GM19455 (cell line): ENCODE data around the gene UFC1.
A peak's percentile ranks its signal among the peaks of the same experiment; 100 is the strongest.

Experiments used
- ATAC-seq: cut with Tn5 transposase; IDR thresholded peaks from one replicate; pipeline ENCODE4 v1.9.1; 2021; ENCODE audit not compliant: unreplicated experiment

Gene UFC1

GRCh38 chr1:161192476-161193465, 39.0 kb downstream of the UFC1 start:
- peak; percentile 59 for ATAC-seq

DNA sequence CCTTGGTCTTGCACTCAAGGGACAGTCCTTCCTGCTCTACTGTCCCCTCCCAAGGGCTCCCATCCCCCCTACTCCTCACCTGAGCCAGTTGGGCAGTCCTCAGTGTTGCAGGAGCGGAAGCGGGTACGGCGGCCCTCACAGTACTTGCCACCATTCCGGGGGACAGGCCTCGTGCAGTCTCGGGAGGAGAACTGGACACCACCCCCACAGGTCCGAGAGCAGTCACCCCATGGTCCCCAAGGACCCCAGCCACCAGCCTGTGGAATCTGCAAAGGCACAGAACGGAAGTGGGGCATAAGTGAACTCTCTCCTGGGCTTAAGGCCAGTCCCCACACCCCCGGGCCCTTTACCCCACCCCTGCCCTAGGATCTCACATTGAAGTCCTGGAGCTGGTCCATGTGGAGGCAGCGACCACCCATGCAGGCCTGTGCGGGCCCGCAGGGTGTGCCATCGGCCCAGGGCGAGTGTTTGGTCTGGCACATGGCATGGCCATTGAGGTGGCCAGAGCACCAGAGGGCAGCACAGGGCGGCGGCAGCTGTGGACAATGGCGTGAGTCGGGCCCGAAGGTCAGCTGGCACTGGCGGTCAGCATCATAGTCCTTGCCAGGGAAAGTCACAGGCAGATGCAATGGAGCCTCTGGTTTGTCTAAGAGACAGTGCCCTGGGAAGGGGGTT, 39.9 kb downstream of the UFC1 start:
- ATAC-seq = no peak

DNA sequence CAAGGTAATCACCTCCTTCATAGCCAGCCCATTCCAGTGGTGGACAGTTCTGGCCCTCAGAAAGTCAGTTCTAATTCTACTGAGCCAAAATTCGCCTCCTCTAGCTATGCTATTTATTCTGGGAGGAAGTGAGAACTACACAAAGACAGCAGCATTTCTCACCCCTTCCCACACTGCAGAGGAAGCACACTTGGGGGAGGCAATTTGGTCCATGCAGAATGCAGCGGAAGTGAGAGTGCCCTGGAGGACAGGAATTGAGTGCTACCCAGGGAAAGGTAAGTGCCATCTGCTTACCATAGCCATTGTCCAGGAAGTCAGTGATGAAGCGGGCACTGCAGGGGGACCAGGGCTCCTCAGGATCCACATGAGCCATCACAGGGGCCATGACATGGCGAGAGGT, 41.4 kb downstream of the UFC1 start:
- ATAC-seq = no peak

DNA sequence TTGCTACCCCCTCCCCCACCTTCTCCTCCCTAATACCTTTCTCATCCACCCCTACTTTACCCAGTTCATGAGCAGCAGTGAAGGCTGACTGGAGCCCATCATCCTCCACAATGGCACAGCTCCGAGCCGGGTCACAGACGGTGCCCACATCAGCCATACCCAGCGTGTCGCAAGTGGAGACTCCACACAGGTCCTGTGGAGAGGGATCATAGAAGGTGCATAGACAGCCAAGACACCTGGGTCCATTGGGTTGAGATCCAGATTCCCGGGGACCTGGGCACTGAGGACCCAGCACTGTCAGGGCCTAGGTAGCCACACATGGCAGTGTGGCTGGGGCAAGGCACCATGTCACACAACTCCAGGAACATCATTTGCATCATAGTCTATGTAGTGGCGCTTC, 42.3 kb downstream of the UFC1 start:
- ATAC-seq = no peak

DNA sequence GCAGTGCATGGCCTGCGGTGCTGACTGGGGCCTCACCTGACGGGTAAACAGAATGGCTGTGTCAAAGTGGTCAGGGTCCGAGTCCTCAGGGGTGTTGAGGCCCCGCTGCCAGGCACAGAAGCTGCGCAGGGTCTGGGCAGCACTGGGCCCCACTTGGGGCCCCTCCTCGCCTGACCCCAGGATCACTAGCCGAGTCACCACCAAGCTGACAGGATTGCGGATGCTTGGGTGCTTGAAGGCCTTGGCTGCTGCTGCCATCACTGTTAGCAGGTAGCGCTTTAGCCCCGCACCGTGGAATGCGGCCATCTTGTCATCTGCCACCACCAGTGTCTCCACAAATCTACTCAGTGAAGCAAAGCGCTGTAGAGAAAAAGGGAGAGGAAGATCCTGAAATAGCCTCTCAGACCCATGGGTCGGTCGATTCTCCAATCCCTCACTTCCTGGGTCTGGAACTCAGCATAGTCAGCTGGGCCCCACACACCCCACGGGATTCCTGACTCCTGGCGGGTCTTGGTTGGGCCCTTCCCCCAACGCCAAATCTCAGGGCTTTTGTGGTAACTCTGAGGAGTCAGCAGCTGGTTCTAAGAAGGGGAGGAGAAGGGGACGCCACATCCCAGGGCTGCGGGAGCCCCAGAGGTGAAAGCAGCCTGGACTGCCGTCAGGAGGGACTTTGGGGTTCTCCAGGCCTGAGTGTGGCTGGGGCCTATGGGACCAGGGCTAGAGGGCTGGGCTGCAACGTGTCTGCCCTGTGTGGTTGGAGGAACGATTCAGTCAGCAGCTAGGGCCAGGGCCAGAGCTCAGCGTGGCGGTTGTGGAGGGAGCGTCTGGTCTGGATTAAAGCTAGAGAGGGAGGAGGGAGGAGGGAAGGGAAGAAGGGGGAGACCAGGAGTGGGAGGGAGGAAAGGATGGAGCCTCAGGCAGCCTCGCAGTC, 43.0 kb downstream of the UFC1 start:
- ATAC-seq = no peak

DNA sequence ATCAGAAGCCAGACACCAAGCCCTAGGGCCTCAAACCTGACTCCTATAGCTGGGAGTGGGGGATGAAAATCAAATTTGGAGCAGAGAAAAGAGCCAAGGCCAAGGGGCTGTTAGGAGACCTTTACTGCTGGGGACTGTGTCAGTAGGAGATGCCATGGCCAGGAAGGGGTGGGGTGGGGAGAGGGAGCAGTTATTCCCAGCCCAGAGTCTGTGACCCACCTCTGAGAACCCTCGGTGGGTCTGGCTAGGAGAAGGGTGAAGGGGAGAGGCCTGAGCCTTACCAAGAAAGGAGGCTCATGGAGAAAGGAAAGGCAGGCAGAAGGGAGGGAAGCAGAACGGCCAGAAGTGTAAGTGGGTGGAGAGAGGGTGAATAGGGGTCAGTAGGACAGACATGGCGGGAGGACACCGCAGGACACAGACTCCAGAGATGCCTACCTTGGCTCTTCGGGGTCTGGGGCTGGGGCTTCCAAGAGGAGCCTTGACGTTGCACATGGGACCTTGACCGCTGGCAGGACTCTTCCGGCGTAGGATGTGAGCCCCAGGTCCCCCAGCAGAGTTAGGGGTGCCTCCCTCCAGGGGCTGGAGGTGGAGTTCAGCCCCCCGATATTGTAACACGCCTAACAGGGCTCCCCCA, 43.9 kb downstream of the UFC1 start:
- ATAC-seq = no peak

DNA sequence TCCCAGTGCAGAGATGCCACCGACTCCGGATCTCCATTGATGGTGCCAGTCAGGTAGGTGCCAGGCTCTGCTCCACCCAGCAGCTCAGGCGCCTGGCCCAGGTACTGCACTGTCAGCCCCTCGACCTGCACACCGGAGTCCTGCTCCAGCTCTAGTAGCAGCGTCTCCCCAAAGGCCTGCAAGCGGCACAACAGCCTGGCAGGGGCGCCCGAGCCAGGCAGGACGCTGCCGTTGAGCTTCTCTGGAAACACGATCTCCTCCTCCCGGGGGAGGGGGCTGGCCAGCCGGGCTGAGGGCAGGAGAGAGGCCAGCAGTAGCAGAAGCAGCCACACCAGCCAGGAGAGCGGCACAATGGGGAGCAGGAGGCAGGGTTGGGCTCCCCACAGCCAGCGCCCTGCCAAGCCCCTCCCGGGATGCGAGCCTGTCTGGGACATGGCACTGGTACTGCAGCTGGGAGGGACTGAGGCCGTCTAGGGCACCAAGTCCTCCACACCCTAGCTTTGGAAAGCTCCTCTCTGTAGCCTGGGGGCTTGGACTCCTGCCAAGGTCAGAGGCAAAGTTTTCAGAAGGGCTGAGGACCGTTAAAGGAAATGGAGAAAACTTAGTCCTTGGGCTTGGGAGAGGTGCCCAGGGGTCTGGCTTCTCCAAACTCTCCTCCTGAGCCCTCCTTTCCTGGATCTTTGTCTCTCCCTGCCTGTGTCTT, 44.6 kb downstream of the UFC1 start:
- no peak for ATAC-seq

DNA sequence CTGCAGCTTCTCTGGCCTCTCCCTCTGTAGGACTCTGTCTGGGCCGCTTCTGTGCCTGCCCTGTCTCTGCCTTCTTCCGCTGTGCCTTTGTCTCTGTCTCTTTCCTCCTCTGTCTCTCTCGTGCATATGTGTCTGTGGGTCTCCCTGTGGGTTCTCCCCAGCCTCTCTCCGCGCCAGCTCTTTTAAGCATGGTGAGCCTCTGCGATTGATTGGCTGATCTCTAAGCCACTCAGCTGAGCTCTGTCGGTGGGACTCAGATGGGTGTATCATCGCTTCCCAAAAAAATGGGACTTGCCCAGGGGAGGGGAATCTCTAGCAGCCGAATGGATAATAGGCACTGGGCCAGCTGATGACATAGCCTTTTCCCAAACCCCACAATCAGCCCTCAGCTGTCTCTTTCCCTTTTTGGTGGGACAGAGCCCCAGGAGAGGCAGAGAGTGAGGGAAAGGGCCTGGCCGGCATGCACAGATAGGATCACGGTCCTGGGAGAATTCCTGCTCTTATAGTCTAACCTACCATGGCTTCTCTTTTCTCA, 45.2 kb downstream of the UFC1 start, which contains the start of gene ADAMTS4:
TSS of gene ADAMTS4 (minus strand) at position 158 of the 535 bp plus-strand sequence. CDS start 427 bp downstream, outside the sequence.
- ATAC-seq = no peak

- ATAC-seq = no peak
Measured at GRCh38 chr1:161199506-161200139, 45.8 kb downstream of the UFC1 start.

DNA sequence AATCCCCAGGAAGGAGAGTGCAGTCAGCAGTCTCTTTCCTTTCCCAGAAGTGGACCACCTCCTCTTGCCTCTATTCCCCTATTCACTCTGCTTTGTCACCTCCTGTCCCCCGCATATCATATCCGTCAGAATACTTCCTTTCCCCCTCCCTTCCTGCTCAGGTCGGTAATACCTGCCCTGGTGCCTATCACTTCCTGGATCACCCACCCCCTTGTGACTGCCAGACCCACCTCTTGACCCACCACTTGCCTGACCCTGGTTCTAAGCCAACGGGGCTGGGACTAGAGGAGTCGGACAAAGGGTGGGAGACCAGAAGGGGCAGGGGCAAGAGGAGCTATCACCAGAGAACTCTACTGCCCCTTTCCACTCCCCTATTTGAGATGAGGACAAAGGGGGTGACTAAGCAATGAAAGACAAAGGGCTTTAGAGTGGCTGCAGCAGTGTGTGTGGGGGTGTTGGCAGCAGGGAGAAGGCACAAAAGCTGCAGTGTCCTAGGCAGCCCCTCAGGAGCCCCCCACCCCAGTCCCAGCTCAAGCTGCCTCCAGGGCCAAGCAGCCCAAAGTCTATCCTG, 46.7 kb downstream of the UFC1 start:
- ATAC-seq = no peak

DNA sequence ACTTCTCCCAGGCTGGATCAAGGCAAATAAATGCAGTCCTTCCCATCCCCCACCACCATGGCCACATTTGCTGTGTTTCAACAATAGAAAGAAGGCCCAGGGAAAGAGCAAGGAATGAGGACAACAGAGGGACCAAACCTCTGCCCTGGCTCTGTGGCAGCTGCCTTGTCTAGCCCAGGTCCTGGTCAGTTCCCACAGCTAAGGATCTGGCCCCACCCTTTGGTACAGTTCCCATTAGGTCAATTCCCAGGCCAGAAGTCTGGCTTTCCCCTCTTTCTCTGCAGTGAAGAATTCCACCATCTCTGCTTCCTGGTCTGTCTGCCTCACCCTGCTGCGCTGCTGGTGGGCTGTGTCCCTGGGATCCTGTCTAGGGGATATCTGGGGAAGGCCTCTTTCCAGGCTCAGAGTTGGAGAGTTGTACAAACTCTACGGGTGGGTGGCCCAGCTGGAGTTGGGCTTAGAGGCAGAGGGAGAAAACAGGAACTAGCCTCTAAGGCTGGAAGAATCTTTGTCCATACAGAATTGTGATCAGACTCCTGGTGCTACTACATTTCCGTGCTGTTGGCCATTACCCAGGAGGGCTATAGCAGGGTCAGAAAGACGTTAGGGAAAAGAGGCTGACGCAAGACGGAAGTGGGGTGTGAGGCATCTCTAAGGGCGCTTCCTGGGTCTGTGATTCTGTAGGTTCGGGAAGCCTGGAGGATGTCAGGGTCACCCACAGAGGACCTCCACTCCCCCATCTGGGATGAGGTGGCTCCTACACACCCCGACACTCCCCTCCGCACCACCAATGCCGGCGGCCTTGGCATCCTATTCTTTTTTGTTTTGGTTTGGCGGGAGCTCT, 47.4 kb downstream of the UFC1 start:
- no peak for ATAC-seq

DNA sequence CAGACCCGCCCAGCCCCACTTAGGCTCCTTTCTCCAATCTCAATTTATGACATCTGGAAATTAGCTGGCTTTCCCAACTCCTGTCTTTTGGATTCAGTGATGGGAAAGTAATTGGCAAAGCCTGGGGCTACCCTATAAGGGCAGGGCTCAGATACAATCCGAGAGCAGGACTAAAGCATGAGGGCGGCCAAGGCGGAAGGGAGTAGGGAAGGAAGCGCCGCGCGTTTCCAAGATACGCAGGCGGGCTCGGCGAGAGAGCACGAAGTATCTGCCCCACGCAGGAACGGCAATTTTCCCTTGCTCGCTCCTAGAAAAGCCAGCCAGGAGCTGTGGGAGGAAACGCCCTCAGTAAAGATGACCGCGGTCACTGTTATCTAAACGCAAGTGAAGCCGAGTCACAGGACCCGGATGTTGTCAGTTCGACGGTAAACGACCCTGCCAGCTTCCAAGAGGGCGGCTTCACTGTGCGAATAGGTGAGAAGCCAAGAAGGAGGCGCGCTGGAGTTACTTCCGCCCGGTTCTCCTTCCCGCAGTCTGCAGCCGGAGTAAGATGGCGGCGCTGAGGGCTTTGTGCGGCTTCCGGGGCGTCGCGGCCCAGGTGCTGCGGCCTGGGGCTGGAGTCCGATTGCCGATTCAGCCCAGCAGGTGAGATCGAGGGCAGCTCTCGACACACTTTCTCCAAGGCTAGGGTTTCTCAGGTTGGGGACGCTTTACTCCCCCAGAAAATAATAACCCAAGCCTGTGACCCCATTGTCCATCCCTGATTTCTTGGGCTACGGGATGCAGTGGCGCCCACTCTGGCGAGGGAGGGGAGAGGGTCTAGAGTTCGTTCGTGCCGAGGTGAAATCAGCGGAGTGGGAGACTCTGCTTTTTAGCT, 48.3 kb downstream of the UFC1 start, which contains the start of gene NDUFS2:
TSS of gene NDUFS2 (plus strand) at position 532 of the 877 bp plus-strand sequence. CDS start at position 551, 19 bp downstream.
- ATAC-seq = peak; percentile 97

DNA sequence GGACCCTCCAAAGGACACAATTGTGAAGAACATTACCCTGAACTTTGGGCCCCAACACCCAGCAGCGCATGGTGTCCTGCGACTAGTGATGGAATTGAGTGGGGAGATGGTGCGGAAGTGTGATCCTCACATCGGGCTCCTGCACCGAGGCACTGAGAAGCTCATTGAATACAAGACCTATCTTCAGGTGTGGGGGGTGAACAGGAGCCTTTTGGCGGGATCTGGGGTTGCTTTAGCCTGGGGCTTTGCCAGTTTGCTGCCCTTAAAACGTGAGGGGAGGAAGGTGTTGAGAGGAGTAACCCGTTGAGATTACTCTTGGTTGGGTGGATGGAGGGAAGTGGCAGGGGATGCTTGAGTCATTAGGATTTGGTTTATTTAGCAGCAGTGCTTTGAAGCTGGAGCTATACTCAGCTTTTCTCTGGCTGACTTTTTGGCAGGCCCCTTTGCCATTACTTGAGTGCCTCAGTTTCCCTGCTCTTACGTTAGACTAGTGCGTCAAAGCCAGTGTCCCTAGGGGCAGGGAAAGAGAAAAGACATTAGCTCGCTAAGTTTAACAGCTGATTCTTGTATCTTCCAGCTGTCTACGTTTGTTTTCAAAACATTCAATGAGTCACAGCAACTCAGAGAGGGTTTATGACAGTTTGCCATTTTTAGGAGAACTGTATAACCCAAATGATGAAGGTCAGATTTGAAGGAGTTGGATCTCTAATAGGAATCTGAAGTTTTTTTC, 52.8 kb downstream of the UFC1 start:
- no peak for ATAC-seq

DNA sequence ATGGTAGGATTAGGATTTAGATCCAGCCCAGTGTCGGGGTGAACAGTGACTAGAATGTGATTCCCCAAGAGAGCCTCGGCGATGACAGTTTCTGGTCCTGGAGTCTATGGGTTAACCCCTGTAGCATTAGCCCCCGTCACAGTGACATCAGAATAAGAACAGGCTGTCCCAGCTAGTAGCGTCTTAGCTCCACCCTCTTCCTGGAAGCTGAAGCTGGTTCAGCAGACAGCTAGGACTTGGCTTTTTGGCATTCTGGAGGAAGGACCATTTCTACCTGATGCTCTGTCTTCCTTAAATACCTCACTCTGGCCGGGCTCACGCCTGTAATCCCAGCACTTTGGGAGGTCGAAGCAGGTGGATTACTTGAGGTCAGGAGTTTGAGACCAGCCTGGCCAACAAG, 53.4 kb downstream of the UFC1 start:
- ATAC-seq = no peak
